ENCODE results near the gene FGA.

DNA sequence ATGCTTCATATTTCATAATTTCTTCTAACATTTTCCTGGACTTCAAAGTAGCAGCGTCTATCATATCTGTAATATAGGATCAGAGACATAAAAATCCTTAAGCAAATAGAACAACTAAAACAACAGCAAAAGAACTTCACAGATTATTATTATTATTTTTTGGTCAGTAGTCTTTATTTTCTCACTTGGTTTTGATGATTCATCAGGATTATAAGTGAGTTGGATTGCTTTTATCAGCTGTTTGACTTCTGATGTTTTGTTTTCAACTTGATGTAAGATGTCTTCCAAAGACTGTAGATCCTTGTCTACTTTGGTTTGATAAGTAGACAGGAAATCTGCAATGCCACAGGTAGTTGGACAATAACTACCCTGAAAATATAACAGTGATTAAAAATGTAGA lies 21.3 kb upstream of the FGA start:
- TF ChIP-seq CTCF (IDR thresholded peaks at IDR 0.05; ENCODE audit: low read depth, low read length) (no peak), EZH2phosphoT487 (IDR thresholded peaks at IDR 0.05; ENCODE audit: low read depth) (no peak)
